Psoas muscle (tissue), 8 donors: Measurements from ENCODE around the gene MRPL55. TPM values are rescaled to one million over a fixed set of nuclear protein-coding genes. Genes with fewer than 3 reads are reported as not detected.

Experiments
- ATAC-seq, 4 donors: fragments of 200-7000 bp; cut with Tn5 transposase; one replicate each; pipeline ENCODE4 v1.9.1; 2020; ENCODE audit warnings: moderate library complexity in 3 of 4, mild to moderate bottlenecking in 2 of 4
- DNase-seq, 2 donors: peaks; one replicate each; pipeline ENCODE4 v3.0.0-alpha.2; 2020
- H3K27ac ChIP-seq: fragments of 200-600 bp; one replicate; pipeline ENCODE4 v1.8.0; 2022
- H3K27me3 ChIP-seq, 3 donors: fragments of 200-600 bp in 1 of 3; one replicate each; pipeline versions ENCODE4 v1.6.1 to v1.8.0; 2013 to 2022; ENCODE audit warnings: low read length in 2 of 3, mild to moderate bottlenecking in 2 of 3, moderate library complexity in 1 of 3; ENCODE audit not compliant: insufficient read depth in 3 of 3
- H3K36me3 ChIP-seq, 2 donors: fragments of 200-600 bp in 1 of 2; one replicate each; pipeline versions ENCODE4 v1.6.1 to v1.8.0; 2013 to 2022; ENCODE audit warnings: low read depth in 1 of 2, mild to moderate bottlenecking in 1 of 2, moderate library complexity in 1 of 2; ENCODE audit not compliant: insufficient read depth in 1 of 2
- H3K4me1 ChIP-seq: fragments of 200-600 bp; one replicate; pipeline ENCODE4 v1.8.0; 2022
- H3K4me3 ChIP-seq: fragments of 200-600 bp; one replicate; pipeline ENCODE4 v1.8.0; 2022; ENCODE audit warnings: mild to moderate bottlenecking
- H3K9me3 ChIP-seq: fragments of 200-600 bp; one replicate; pipeline ENCODE4 v1.8.0; 2022
- CTCF ChIP-seq: fragments of 200-600 bp; IDR thresholded peaks from one replicate; pipeline ENCODE4 v1.8.0; 2022; ENCODE audit warnings: antibody characterized with exemption
- WGBS, 3 donors: extraction: QIAGEN DNeasy Blood & Tissue Kit; methylation state at CpG; one replicate each; pipeline versions ENCODE4 v1.1.6 to v1.1.7; 2013; 5-methylcytosine and 5-hydroxymethylcytosine counted together
- intact Hi-C, 2 donors: fragments of 100-400 bp; cut with DNase I; formaldehyde crosslinking; loops; one replicate each; pipeline versions ENCODE4 v1.11.0 to v1.14.2; 2022
- long read RNA-seq, 2 donors: library from polyadenylated mRNA; unstranded; transcript quantifications; one replicate each; pipeline ENCODE4 v2.0.0, GENCODE V29; 2021
- polyA plus RNA-seq, 3 donors: library from polyadenylated mRNA; stranded (reverse); fragments of 200-250 nt; gene quantifications; one replicate each; pipeline ENCODE4 v1.2.3, GENCODE V29; 2013
- total RNA-seq, 4 donors: library from RNA; stranded (reverse); fragmentation: NEBNext Ultra II Directional in 2 of 4; extraction: Animal tissue kit (Norgen Biotek cat#: 25700) in 2 of 4; gene quantifications; one replicate each; pipeline versions ENCODE4 v1.2.1 to v1.2.4, GENCODE V29; 2021 to 2023
- donor health status: healthy with polysubstance abuse.
- donor health status: DM: no; HTN: no; CAD: no; lungs with moderate emphysema.
- donor health status: Bipolar disorder and iron deficiency.
- donor health status: healthy.
- donor health status: DM: yes; HTN: yes; CAD: no.
- donor health status: DM: no; HTN: no; CAD: no.
- donor health status: DM: no; HTN: no; CAD: no.
- donor health status: DM: yes; HTN: yes; CAD: no.

Gene MRPL55
- total RNA-seq (10 to 100 TPM; 35.7 to 43.4 (median 39.2) TPM), polyA plus RNA-seq (10 to 100 TPM; 70.9 to 86.2 (median 81.8) TPM)
- long read RNA-seq, donor 1, partial matches to known transcripts: 3 of 14 reads
- long read RNA-seq, donor 1, other reads (novel, unspliced or antisense): 3 of 14 reads
- long read RNA-seq, donor 2, partial matches to known transcripts: 0 of 20 reads
- long read RNA-seq, donor 2, other reads (novel, unspliced or antisense): 6 of 20 reads

GRCh38 chr1:228109073-228109961, at the start of gene MRPL55:
MRPL55 (minus strand) TSS chr1:228109299; CDS start chr1:228108260, 1,039 bp downstream.
- Histone ChIP-seq H3K36me3 (peaks cover 0 to 22% of the 10 kb centered on the region in 2 donors), H3K27me3 (no peaks in the 10 kb centered on the region), H3K4me1 (peaks cover 21% of the 10 kb centered on the region), H3K27ac (peak within 1 kb of the TSS; percentile 88), H3K4me3 (peak within 1 kb of the TSS; percentile 98), H3K9me3 (no peaks in the 10 kb centered on the region)
- 0 to 1% (median 0%) methylated on average over 59 to 66 of the region's 66 CpGs for WGBS, 3 donors
- peak; percentile 9 for TF ChIP-seq CTCF
- peak; percentile 94 to 97 (median 96) for ATAC-seq
- DNase-seq: peak; percentile 96 to 99
- intact Hi-C loops: no loop called here

DNA sequence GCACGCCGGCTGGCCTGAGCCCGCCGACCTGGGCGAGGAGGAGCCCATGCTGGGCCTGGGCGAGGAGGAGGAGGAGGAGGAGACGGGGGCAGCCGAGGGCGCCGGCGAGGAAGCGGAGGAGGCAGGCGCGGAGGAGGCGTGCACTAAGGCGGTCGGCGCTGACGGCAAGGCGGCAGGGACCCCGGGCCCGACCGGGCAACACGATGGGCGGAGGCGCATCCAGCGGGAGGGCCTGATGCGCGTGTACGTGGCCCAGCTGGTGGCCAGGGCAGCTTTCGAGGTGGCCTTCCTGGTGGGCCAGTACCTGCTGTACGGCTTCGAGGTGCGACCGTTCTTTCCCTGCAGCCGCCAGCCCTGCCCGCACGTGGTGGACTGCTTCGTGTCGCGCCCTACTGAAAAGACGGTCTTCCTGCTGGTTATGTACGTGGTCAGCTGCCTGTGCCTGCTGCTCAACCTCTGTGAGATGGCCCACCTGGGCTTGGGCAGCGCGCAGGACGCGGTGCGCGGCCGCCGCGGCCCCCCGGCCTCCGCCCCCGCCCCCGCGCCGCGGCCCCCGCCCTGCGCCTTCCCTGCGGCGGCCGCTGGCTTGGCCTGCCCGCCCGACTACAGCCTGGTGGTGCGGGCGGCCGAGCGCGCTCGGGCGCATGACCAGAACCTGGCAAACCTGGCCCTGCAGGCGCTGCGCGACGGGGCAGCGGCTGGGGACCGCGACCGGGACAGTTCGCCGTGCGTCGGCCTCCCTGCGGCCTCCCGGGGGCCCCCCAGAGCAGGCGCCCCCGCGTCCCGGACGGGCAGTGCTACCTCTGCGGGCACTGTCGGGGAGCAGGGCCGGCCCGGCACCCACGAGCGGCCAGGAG, 49.3 kb upstream of the MRPL55 start:
- no peak for TF ChIP-seq CTCF
- H3K4me3 ChIP-seq: peak overlapping the region; percentile 32
- ATAC-seq: no peak
- peaks cover 0 to 26% (median 0%) of the 10 kb centered on the region in 3 donors for H3K27me3 ChIP-seq
- no peaks in the 10 kb centered on the region for H3K9me3 ChIP-seq
- 24 to 29% (median 27%) methylated on average over 62 to 98 of the region's 98 CpGs for WGBS, 3 donors
- H3K4me1 ChIP-seq: peaks cover 12% of the 10 kb centered on the region
- H3K27ac ChIP-seq: no peak overlapping the region
- peak in 1 of 2 donors; percentile 45 for DNase-seq
- intact Hi-C loops: no loop called here
- no peaks in the 10 kb centered on the region for H3K36me3 ChIP-seq

- WGBS, 3 donors: 54 to 63% (median 55%) methylated on average over 32 to 43 of the region's 43 CpGs
These were observed 48.6 kb upstream of the MRPL55 start for GRCh38 chr1:228157729-228158126.

More at GRCh38 chr1:228157729-228158126, 48.6 kb upstream of the MRPL55 start:
- Histone ChIP-seq H3K36me3 (no peaks in the 10 kb centered on the region), H3K4me3 (peak overlapping the region; percentile 32), H3K27ac (no peak overlapping the region), H3K9me3 (no peaks in the 10 kb centered on the region), H3K27me3 (peaks cover 0 to 26% (median 0%) of the 10 kb centered on the region in 3 donors), H3K4me1 (peaks cover 6% of the 10 kb centered on the region)
- intact Hi-C loops: no loop called here
- ATAC-seq: no peak
- no peak for TF ChIP-seq CTCF
- DNase-seq: peak in 1 of 2 donors; percentile 48
